Endothelial cell of umbilical vein (primary cell): ENCODE results near the gene KRT37. TPM values are rescaled to one million over a fixed set of nuclear protein-coding genes. Genes with fewer than 3 reads are reported as not detected.

Source experiments
- BruUV-seq: library from RNA; stranded (reverse); fragments of 400-500 nt; replicated peaks from 2 replicates; lab custom pipeline; 2021; lab: Mats Ljungman, UMichigan
- CTCF ChIA-PET: fragments of 300-600, 350-600 bp; sonication (Branson Sonifier 250); formaldehyde crosslinking; loops from one replicate; lab custom pipeline; 2021; ENCODE audit warnings: antibody characterized with exemption, inconsistent platforms; lab: Charles Lee
- POLR2A ChIA-PET: fragments of 300-600, 350-600 bp; sonication (Branson Sonifier 250); formaldehyde crosslinking; loops from one replicate; lab custom pipeline; 2021; ENCODE audit warnings: antibody characterized with exemption, inconsistent platforms; lab: Charles Lee
- DNase-seq: peaks from one replicate; pipeline ENCODE4 v3.0.0-alpha.2; 2011; ENCODE audit warnings: low read depth, low spot score
- FAIRE-seq: peaks from 2 replicates; lab custom pipeline; 2011; peaks lifted over from hg19 to GRCh38; lab: Jason Lieb, UNC
- H2AFZ ChIP-seq: 2 replicates; pipeline ENCODE4 v1.6.0; 2012; ENCODE audit warnings: low read depth, low read length, control low read depth, inconsistent platforms
- H3K27ac ChIP-seq: 2 replicates; pipeline ENCODE4 v1.5.1; 2011; ENCODE audit warnings: low read depth, mild to moderate bottlenecking, control low read depth, low read length, moderate library complexity; ENCODE audit not compliant: insufficient read depth
- H3K27me3 ChIP-seq, 2 experiments: 2 replicates each; pipeline versions ENCODE4 v1.6.0 to v1.6.1; 2011; ENCODE audit warnings: low read length in 2 of 2, mixed read lengths in 1 of 2; ENCODE audit not compliant: control insufficient read depth in 2 of 2, insufficient read depth in 2 of 2
- H3K36me3 ChIP-seq, 2 experiments: 2 replicates in 1 of 2; 3 replicates in 1 of 2; pipeline ENCODE4 v1.5.1; 2011; ENCODE audit warnings: low read length in 2 of 2, mild to moderate bottlenecking in 1 of 2, moderate library complexity in 1 of 2; ENCODE audit not compliant: control insufficient read depth in 2 of 2, insufficient read depth in 2 of 2; ENCODE audit errors: extremely low read depth in 1 of 2
- H3K4me1 ChIP-seq: 3 replicates; pipeline ENCODE4 v1.5.1; 2011; ENCODE audit warnings: mild to moderate bottlenecking, low read length; ENCODE audit not compliant: control insufficient read depth, insufficient read depth; ENCODE audit errors: extremely low read depth
- H3K4me2 ChIP-seq: 2 replicates; pipeline ENCODE4 v1.6.1; 2011; ENCODE audit warnings: low read length, control low read depth, mixed read lengths; ENCODE audit not compliant: insufficient read depth
- H3K4me3 ChIP-seq, 3 experiments: fragments of 200-600 bp in 1 of 3; sonication (generic), shearing (Covaris generic) in 1 of 3; replicated peaks in 1 of 3; 2 replicates each; pipeline ENCODE4 v1.5.1; 2011 to 2016; ENCODE audit warnings: control low read depth in 3 of 3, low read length in 3 of 3, mild to moderate bottlenecking in 2 of 3, inconsistent platforms in 1 of 3, low read depth in 1 of 3, moderate library complexity in 1 of 3; ENCODE audit not compliant: insufficient read depth in 1 of 3
- H3K79me2 ChIP-seq: 2 replicates; pipeline ENCODE4 v1.6.0; 2012; ENCODE audit warnings: low read length, inconsistent platforms; ENCODE audit not compliant: control insufficient read depth, insufficient read depth
- H3K9ac ChIP-seq: replicated peaks from 2 replicates; pipeline ENCODE3; 2011; ENCODE audit warnings: low read length, control low read depth; ENCODE audit not compliant: insufficient read depth; ENCODE audit errors: extremely low read depth
- H3K9me1 ChIP-seq: replicated peaks from 3 replicates; pipeline ENCODE4 v1.6.0; 2011; ENCODE audit warnings: mild to moderate bottlenecking, low read length; ENCODE audit not compliant: control insufficient read depth, insufficient read depth; ENCODE audit errors: extremely low read depth
- H3K9me3 ChIP-seq: replicated peaks from 2 replicates; pipeline ENCODE4 v1.5.1; 2012; ENCODE audit warnings: low read length, inconsistent platforms; ENCODE audit not compliant: control insufficient read depth, insufficient read depth
- H4K20me1 ChIP-seq: replicated peaks from 2 replicates; pipeline ENCODE3; 2011; ENCODE audit warnings: mild to moderate bottlenecking, low read length; ENCODE audit not compliant: control insufficient read depth, insufficient read depth; ENCODE audit errors: extremely low read depth
- EZH2 ChIP-seq: IDR thresholded peaks from 2 replicates; pipeline ENCODE4 v1.6.1; 2012; ENCODE audit warnings: borderline replicate concordance, low read depth, mild to moderate bottlenecking, moderate library complexity, low read length, inconsistent platforms; ENCODE audit not compliant: severe bottlenecking
- FOS ChIP-seq: IDR thresholded peaks from 2 replicates; pipeline ENCODE4 v1.6.1; 2011; ENCODE audit warnings: mild to moderate bottlenecking, low read length, moderate library complexity, borderline replicate concordance; ENCODE audit not compliant: insufficient read depth
- GATA2 ChIP-seq: IDR thresholded peaks from 2 replicates; pipeline ENCODE4 v1.7.0; 2011; ENCODE audit warnings: low read depth, mild to moderate bottlenecking, moderate library complexity, mixed read lengths, low read length; ENCODE audit not compliant: insufficient read length, insufficient read depth
- JUN ChIP-seq: IDR thresholded peaks from 2 replicates; pipeline ENCODE4 v1.6.1; 2011; ENCODE audit warnings: borderline replicate concordance, low read depth; ENCODE audit not compliant: insufficient read length, insufficient read depth
- MYC ChIP-seq: IDR thresholded peaks from one replicate; pipeline ENCODE4 v1.6.1; 2011; ENCODE audit warnings: mild to moderate bottlenecking, low read depth, low read length
- POLR2A ChIP-seq: IDR thresholded peaks from 2 replicates; pipeline ENCODE4 v1.6.1; 2012; ENCODE audit warnings: low read depth, mild to moderate bottlenecking, control low read depth, low read length
- POLR2AphosphoS5 ChIP-seq: IDR thresholded peaks from 2 replicates; pipeline ENCODE4 v1.6.1; 2012; ENCODE audit warnings: low read depth, mild to moderate bottlenecking, control low read depth, low read length, moderate library complexity; ENCODE audit not compliant: insufficient read depth
- dilution Hi-C: fragments of 300-500 bp; cut with MboI; formaldehyde crosslinking; loops from one replicate; pipeline ENCODE4 v1.15.0; 2019; ENCODE audit warnings: low sequenced_read_pairs; ENCODE audit not compliant: extremely low pct_ligation_motif_present
- intact Hi-C: fragments of 100-400 bp; cut with micrococcal nuclease; formaldehyde crosslinking; loops from one replicate; pipeline ENCODE4 v1.10.0; 2022
- polyA plus RNA-seq, 4 experiments: library from polyadenylated mRNA; depleted of rRNA in 3 of 4; stranded (reverse) in 3 of 4; unstranded in 1 of 4; fragments of >200 nt; gene quantifications; 2 replicates each; pipeline versions ENCODE4 v1.2.1 to v1.2.3, GENCODE V29; 2011 to 2012; ENCODE audit warnings: missing spikeins in 1 of 4
- total RNA-seq: library from RNA; stranded (reverse); gene quantifications from 2 replicates; pipeline ENCODE4 v1.2.3, GENCODE V29; 2021
- TF ChIP-seq, protein P1 (sequence below): IDR thresholded peaks from 2 replicates; pipeline ENCODE4 v1.6.1; 2011; ENCODE audit not compliant: insufficient read depth, insufficient read length
- TF ChIP-seq, protein P2 (sequence below), 2 donors: IDR thresholded peaks; 1 replicate in 1 of 2; 2 replicates in 1 of 2; pipeline ENCODE4 v1.5.1; 2011; ENCODE audit warnings: low read length in 2 of 2, mild to moderate bottlenecking in 2 of 2, moderate library complexity in 2 of 2, control low read depth in 1 of 2, inconsistent platforms in 1 of 2, low read depth in 1 of 2; ENCODE audit not compliant: insufficient read depth in 1 of 2; ENCODE audit errors: extremely low read depth in 1 of 2

KRT37 gene
- total and polyA plus RNA-seq, 2 donors (not counting 3 experiments of a cell fraction or from before 2014, with no cell fraction given), result not detected

DNA sequence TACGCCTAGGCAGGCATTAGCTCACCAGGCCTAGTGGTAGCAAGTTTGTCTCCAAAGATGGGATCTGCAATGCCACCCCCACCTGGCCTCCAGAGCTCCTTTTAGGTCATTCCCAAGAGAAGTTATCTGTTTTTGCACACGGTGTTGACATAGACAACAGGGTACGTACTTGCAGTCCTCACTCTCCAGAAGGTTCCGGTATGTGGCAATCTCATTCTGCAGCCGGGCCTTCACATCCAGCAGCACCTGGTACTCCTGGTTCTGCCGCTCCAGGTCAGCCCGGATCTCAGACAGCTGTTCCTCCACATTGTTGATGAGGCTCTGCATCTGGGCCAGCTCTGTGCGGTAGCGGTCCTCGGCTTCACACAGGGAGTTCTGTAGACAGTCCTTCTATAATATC, 17.2 kb downstream of the KRT37 start:
- Histone ChIP-seq H3K4me2 (no peak overlapping the region), H3K9me3 (no peaks in the 10 kb centered on the region), H3K4me3 (no peak overlapping the region), H3K9me1 (no peaks in the 10 kb centered on the region), H3K36me3 (no peaks in the 10 kb centered on the region), H3K9ac (no peak overlapping the region), H3K4me1 (peaks cover 18% of the 10 kb centered on the region), H3K27me3 (no peaks in the 10 kb centered on the region), H4K20me1 (no peaks in the 10 kb centered on the region), H3K27ac (no peak overlapping the region), H2AFZ (no peak overlapping the region), H3K79me2 (no peaks in the 10 kb centered on the region)
- ChIA-PET POLR2A (no interaction called here), CTCF (no interaction called here)
- no peak for TF ChIP-seq FOS
- TF ChIP-seq EZH2, result no peak
- TF ChIP-seq, protein P1, sequence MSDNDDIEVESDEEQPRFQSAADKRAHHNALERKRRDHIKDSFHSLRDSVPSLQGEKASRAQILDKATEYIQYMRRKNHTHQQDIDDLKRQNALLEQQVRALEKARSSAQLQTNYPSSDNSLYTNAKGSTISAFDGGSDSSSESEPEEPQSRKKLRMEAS, result no peak
- no peak for TF ChIP-seq GATA2
- TF ChIP-seq JUN, result no peak
- TF ChIP-seq MYC, result no peak
- no peak for TF ChIP-seq POLR2A
- TF ChIP-seq, protein P2, sequence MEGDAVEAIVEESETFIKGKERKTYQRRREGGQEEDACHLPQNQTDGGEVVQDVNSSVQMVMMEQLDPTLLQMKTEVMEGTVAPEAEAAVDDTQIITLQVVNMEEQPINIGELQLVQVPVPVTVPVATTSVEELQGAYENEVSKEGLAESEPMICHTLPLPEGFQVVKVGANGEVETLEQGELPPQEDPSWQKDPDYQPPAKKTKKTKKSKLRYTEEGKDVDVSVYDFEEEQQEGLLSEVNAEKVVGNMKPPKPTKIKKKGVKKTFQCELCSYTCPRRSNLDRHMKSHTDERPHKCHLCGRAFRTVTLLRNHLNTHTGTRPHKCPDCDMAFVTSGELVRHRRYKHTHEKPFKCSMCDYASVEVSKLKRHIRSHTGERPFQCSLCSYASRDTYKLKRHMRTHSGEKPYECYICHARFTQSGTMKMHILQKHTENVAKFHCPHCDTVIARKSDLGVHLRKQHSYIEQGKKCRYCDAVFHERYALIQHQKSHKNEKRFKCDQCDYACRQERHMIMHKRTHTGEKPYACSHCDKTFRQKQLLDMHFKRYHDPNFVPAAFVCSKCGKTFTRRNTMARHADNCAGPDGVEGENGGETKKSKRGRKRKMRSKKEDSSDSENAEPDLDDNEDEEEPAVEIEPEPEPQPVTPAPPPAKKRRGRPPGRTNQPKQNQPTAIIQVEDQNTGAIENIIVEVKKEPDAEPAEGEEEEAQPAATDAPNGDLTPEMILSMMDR (IDR thresholded peaks at IDR 0.05; ENCODE audit: extremely low read depth in 1 of 2, insufficient read depth in 1 of 2, low read depth in 1 of 2, low read length in 2 of 2), result no peak
- TF ChIP-seq POLR2AphosphoS5, result no peak
- DNase-seq (no peak), FAIRE-seq (no peak)
- intact Hi-C loops, result loop anchor here (10.0 kb wide), 1 partner anchor 88 kb away; no protein-coding TSS in a partner anchor
- dilution Hi-C loops, result no loop called here
- no TSS peak for BruUV-seq
